HG03025 (cell line): Measurements from ENCODE around the gene PEX26.
"Not testable (repeated sequence)": the region's sequence is repeated elsewhere in the genome, so short reads cannot be mapped to it uniquely, and the experiment has no call there.

ENCODE experiments used
- ATAC-seq: cut with Tn5 transposase; IDR thresholded peaks from one replicate; pipeline ENCODE4 v1.9.1; 2021; ENCODE audit warnings: mild to moderate bottlenecking, moderate library complexity; ENCODE audit not compliant: unreplicated experiment, low FRiP score

Gene PEX26

DNA sequence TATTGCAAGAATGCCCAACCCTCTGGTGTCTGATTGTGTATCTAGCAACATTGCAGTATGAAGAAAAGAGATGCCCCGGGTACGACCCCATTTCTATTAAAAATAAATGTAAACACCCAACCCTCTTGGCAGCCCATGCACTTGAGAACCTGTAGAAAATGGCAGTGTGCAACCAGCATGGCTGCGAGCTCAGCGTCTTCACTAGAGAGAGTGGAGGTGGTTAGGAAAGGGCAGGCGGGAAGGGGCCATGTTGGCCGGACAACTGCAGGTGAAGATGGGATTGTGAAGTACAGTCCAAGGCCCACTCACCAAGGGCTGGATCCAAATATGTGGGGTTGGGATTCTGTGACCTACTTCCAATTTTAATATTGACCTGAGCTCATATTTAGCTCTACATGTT lies 15.9 kb downstream of the PEX26 start:
- no peak for ATAC-seq

DNA sequence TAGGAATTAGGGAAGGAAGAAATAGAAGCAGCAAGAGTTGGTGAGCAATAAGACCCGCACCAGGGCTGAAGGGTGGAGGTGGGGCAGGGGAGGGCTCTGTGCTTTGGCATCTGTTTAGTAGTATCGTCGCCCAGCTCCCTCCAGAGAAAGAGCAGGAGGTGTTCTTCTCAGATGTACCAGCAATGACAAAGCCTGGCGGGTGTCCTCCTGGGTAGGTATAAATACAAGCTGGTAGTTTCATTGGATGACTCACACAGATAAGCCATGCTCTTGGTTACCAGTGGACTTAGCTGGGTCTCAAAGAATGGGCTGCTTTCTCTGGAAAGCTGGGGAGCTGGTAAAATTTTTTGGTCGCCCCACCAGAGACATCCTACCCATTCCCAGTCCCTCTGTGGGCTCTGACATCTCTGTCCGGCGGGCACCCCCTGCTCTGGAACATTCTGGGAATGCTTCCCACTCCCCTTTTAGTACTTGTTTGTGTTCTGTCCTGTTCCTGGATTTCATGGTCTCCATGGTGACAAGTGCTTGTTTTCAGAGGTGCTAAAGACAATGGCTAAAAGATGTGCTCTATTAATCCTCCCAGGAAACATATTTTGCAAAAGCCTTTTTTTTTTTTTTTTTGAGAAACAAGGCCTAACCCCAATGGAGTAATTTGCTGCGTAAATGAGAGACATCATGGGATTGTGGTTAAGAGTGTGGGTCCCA lies 17.5 kb downstream of the PEX26 start:
- no peak for ATAC-seq

DNA sequence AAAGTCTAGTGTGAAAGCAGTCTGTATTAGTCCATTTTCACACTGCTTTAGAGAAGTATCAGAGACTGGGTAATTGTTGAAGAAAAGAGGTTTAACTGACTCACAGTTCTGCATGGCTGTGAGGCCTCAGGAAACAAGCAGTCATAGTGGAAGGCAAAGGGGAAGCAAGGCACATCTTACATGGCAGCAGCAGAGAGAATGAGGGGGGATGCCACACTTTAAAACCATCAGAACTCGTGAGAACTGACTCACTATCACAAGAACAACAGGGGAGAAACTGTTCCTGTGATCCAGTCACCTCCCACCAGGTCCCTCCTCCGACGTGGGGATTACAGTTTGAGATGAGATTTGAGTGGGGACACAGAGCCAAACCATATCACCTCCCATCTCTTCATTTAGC lies 19.0 kb downstream of the PEX26 start:
- no peak for ATAC-seq

DNA sequence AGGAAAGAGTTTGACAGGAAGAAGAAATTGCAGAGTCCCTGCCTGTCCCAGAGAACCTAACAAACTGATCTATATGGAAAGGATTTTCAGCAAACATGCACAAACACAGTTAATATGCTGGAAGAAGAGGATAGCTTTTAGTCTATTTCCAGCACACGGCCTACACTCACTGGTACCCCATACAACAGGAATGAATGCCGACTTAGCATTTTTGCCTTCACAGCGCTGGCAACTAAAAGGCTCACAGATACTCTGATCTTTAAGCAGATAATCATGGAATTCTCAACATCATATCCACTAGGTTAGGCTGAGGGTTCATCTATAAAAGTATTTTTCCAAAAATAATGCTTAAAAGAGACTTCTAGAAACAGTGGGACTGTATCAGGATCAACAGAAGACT lies 23.0 kb downstream of the PEX26 start:
- ATAC-seq = no peak

DNA sequence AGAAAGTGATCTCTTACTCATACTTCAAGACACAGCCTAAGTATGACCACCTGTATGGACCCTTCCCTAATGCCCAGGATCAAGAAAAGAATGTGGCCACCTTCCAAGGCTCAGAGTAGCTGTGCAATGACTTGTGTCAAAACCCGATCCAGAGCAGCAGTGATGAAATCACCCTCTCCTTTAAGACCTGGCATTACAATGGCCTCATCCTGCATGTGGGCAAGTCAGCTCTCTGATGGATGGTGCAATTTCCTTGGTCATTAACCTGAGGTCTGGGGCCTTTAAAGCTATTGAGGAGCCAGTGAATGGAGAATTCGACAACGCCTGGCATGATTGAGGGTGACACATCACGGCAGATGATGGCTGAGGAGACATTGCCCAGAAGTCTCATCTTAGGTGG lies 23.7 kb downstream of the PEX26 start:
- no peak for ATAC-seq

DNA sequence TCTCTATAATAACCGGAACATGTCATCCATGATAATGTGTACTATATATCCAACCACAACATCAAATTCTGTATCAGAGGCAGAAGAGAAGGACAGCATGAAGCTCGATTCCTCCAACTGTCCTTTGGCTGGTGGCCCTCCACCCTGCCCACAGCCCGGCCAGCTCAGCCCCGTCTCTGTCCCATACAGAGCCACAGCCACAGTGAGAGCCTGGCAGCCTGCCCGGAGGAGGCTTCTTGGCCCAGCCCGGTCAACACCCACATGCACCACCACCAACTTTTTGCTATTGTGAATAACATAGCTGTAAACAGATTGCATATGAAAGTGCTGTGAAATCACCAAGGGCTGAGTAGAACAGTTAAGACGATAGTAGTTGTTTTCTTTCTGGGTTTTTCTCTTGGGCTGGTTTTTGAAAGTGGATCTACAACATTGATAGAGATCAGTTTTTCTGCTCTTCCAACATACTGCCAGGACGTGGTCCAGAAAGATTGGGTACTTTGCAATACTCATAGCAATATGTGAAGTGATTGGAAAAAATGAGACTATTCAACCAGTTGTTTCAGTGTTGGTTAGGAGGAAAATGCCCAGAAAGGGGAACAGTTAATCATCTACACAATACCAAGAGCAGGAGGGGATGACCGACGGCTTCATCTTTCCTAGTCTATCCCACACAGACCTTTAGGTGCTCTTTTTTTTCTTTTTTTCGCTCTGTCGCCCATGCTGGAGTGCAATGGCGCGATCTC lies 25.9 kb downstream of the PEX26 start:
- no peak for ATAC-seq

DNA sequence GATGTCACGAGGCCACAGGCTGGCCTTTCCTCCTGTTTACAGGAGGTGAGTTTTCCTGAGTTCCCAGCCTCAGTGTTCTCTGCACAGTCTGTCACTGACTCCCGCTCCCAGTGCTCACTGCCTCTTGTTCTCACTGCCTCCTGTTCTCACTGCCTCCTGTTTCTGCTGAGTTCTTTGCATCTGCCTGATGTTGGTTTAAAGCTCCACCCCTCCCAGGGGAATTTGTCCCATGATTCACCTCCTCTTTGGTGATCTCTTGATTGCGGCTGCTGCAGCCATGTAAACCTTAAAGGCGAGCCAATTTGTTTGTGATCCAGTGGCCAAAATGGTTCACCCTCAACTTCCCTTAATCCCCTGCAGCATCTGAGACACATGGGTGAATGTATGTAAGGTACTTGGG lies 26.8 kb downstream of the PEX26 start:
- no peak for ATAC-seq

DNA sequence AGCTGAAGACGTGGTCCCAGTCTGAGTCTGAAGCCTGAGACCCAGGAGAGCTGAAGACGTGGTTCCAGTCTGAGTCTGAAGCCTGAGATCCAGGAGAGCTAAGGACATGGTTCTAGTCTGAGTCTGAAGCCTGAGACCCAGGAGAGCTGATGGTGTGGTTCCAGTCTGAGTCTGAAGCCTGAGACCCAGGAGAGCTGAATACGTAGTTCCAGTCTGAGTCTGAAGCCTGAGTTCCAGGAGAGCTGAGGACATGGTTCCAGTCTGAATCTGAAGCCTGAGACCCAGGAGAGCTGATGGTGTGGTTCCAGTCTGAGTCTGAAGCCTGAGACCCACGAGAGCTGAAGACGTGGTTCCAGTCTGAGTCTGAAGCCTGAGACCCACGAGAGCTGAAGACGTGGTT lies 28.2 kb downstream of the PEX26 start:
- ATAC-seq = not testable (repeated sequence)

DNA sequence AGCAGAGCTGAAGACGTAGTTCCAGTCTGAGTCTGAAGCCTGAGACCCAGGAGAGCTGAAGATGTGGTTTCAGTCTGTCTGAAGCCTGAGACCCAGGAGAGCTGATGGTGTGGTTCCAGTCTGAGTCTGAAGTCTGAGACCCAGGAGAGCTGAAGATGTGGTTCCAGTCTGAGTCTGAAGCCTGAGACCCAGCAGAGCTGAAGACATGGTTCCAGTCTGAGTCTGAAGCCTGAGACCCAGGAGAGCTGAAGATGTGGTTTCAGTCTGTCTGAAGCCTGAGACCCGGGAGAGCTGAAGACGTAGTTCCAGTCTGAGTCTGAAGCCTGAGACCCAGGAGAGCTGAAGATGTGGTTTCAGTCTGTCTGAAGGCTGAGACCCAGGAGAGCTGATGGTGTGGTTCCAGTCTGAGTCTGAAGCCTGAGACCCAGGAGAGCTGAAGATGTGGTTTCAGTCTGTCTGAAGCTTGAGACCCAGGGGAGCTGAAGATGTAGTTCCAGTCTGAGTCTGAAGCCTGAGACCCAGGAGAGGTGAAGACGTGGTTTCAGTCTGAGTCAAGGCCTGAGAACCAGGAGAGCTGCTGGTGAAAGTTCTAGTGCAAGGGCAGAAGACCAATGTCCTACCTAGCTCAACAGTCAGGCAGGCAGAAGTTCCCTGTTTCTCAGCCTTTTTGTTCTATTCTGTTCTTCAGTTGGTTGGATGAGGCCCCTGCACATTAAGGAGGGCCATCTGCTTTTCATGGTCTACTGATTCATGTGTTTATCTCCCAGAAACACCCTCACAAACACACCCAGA lies 29.0 kb downstream of the PEX26 start:
- ATAC-seq = not testable (repeated sequence)

DNA sequence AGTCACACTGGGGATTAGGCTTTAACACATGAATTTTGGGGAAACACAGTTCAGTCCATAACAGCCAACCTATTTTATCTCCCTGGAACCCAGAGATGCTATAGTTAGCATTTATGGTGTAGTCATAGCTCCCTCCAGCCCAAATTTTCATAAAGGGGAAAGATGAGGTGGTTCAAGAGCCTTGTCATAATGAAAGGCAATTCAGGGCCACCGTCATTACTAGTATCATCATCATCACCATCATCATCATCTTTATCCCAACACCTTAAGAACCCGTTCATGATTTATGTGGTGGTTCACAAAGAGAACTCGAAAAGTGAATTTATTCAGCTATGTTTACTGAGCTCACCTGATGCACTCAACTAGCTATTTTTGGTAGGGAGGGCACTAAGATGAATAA lies 30.4 kb downstream of the PEX26 start:
- no peak for ATAC-seq

DNA sequence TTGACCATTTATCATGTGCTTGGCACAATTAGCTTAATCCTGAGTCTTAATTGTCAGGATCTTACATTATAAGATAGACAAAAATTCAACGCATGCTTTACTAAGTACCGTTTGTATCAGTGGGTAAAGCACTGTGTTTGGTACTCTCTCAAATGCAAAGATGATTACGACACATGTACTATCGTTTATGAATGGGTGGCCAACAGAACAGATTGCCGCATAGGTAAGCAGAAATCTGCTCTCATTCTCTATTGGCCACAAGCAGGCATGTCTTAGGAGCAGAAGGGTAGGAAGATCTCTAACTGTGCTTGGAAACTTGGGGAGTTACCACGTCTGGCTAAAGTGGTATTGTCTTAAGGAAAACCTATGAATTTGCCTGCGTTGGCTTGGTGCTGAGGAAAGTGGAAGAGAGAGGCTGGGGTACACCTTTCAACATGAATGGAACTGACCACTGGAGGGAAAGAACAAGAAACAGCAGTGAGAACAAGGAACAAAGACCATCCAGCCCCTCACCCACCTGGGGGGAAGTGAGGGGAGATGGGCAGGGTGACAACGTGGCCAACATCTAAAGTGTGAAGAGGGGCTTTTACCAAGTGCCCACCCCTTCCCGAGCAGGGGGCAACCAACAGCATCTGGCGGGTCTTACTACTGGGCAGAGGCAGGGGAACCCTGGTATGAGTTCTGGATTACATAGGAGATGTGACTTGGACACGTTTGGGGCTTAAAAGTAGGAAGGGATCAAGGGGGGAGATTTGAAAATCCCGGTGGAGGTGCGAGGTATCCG lies 31.8 kb downstream of the PEX26 start:
- ATAC-seq = no peak

DNA sequence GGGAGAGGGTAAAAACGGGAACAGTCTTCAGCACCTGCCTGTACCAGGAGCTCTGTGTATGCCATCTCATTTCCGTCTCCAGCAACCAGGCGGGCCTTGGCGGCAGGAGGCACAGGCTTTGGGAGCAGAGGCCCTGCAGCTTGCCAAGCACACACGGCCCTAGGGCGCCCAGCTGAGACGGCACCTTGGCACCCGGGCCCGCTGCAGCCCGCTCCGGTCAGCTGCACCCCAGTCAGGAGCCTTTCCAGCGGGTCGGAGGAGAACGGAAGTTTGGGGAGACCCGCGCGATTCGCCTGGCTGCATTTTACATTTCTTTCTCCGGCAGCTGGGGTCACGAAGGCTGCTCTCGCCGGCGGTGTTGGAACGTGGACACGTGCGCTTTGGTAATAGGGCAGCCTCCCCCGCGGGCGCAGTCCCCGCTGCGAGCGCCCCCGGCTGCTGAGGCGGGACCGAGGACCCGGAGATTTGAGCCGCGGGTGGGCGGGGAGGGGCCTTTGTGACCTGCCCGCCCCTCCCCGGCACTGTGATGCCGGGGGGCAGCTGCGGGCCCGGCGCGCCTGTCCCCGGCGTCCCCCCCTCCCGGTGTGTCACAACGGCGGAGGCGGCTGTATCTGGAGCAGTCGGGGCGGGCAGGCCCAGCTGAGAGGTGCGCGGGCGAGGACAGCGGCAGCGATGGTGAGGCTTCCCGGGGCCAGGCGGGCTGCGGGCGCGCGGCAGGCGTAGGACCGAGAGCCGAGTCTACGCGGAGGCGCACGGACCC lies 32.6 kb downstream of the PEX26 start, which contains the start of gene TUBA8:
TUBA8 (plus strand) TSS at position 616 of the 760 bp plus-strand sequence; CDS start at position 673, 57 bp downstream.
- ATAC-seq = no peak

DNA sequence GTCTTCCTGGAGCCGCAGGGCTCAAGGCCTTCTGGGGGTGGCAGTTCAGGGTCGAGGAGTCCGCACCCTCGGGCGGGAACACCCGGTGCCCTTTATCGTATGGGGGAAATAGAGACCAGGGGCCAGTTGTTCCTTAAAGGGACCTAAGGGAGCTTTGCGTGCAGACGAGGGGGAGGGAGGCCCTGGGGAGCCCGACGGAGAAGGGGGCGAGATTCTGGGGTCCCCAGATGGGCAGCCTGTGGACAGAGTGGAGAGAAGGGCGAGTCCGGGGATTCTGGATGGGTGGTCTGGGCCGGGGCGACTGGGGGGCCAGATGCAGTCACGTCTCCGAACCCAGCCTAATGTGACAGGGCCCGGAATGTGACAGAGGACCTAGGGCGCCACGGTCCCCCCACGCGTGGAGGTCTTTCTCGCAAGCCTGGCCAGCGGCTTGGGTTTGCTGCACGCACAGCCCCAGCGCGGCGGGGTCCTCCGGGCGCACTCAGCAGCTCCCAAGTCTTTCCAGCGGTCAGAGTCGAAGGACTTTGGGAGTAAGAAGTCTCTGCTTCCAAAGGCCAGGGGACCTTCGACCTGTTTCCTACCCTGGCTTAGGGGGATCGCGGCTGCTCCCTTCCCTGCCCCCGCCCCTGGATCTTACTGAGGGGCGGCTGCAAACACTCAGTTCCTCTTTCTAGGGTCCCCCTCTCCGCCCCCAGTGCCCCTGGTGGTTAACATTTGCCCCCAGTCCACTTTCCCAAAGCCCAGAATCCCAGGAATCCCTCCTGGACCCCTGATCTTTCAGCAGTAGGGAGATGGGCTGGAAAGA lies 33.4 kb downstream of the PEX26 start:
- no peak for ATAC-seq

DNA sequence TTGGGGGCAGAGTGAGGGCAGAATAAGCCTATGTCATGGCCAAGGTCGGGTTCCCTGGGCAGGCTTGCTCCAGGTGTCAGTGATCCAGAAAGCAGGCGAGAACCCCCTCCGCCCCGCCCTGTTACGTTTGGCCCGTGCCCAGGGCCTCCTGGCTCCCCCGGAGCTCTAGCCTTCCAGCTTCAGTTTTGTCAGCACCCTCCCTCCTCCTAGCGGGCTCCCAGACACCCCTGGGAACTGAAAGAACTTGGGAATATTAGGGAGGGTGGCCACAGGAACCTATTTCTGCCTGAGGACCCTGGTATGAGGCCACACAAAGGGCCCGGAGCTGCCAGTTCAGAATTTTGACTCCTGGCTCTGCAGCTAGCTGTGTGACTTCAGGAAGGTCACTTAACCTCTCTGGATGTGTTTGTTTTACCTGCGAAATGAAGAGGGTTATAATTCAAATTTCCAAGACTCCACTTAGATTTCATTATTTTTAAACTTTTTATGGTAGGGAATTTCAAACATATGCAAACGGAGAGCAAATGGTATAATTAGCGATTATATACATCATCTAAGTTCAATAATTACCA lies 34.1 kb downstream of the PEX26 start:
- ATAC-seq = no peak

DNA sequence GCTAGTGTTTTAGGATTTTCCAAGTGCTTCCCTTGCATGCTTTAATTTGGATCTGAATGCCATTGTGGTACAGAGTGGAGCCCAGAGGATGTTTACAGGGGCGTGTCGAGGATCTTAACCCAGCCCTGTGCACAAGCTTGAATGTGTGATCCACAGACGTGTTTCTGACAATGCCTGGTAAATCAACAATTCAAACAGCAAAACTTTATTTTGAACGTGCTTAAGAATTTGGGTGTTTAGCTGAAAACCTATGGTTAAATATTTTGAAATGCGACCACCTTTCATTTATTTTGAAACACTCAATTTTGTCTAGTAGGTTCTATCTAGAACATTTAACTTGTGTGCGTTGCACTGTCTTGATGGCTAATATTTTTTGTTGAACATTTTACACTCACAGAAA lies 34.6 kb downstream of the PEX26 start:
- no peak for ATAC-seq

DNA sequence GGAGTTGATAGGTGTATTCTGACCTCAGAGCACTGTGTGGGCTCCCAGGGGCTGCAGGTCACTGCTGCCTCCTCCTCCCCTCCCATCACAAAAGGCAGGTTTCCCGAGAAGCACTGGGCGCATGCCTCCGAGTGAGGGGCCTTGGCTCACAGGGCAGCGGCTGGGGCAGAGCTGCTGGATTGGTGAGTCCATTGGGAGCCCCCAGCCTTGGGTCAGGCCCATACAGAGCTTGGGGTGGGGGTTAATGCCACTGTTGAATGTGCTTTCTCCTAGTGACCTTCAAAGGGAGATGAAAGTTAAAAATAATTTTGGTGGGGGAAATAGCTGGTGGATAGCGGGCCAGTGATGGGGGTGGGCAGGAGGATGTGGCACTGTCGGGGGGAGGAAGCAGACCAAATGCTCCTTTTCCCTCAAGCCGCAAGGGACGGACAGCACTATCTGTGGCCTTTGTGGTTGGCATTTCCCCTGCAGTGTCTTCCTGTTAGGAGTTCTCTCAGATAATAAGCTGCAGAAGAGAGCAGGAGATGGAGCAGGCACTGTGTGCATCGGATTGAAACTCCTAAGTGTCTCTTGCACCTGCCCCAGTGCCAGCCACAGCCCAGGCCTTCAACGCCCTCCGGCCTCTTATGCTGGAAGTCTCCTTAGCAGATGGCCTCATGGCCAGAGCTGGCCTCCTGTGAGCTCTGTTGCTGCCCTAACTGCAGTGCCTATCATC lies 36.0 kb downstream of the PEX26 start:
- no peak for ATAC-seq

DNA sequence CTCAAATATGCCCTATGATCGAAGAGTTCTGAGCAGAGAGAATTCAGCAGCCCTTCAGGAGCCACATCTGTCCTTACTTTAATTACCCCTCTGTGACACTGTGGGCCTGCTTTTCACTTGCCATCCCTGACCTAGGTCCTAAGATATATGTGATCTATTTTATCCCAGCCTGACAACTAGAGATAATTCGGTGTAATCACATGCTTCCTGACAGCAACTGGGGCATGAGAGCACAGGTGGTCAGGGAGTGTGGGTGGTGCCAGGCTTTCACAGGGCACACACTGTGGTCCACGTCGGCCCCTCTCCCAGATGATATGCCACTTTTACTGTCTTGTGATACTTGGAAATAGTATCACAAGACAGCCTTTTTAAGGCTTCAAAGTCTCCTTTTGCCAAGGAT lies 36.7 kb downstream of the PEX26 start:
- ATAC-seq = no peak
